WTC11 (cell line): Measurements from ENCODE around the gene NPHP3.

Experiments
- CREB1 ChIP-seq: sonication (generic); formaldehyde crosslinking; IDR thresholded peaks from 2 replicates; pipeline ENCODE4 v1.8.0; 2023; ENCODE audit warnings: mild to moderate bottlenecking, missing genetic modification reagents
- CTCF ChIP-seq: fragments of 200-600 bp; IDR thresholded peaks from 2 replicates; pipeline ENCODE4 v1.8.0; 2022; ENCODE audit warnings: antibody characterized with exemption
- ETV6 ChIP-seq: sonication (generic); formaldehyde crosslinking; IDR thresholded peaks from 2 replicates; pipeline ENCODE4 v1.8.1; 2022; ENCODE audit warnings: mild to moderate bottlenecking, missing genetic modification reagents
- JUN ChIP-seq: sonication (generic); formaldehyde crosslinking; IDR thresholded peaks from 2 replicates; pipeline ENCODE4 v1.8.0; 2023; ENCODE audit warnings: mild to moderate bottlenecking, missing genetic modification reagents
- MAX ChIP-seq: sonication (generic); formaldehyde crosslinking; IDR thresholded peaks from 2 replicates; pipeline ENCODE4 v1.8.0; 2022; ENCODE audit warnings: mild to moderate bottlenecking, missing genetic modification reagents
- USF2 ChIP-seq: sonication (generic); formaldehyde crosslinking; IDR thresholded peaks from 2 replicates; pipeline ENCODE4 v1.8.1; 2023; ENCODE audit warnings: mild to moderate bottlenecking, missing genetic modification reagents, moderate library complexity
- ZNF219 ChIP-seq: sonication (generic); formaldehyde crosslinking; IDR thresholded peaks from 2 replicates; pipeline ENCODE4 v1.8.0; 2023; ENCODE audit warnings: missing genetic modification reagents, mild to moderate bottlenecking, borderline replicate concordance
- TF ChIP-seq, protein P1 (sequence below): sonication (generic); formaldehyde crosslinking; IDR thresholded peaks from 2 replicates; pipeline ENCODE4 v1.8.1; 2023; ENCODE audit warnings: mild to moderate bottlenecking, moderate library complexity, missing genetic modification reagents

DNA sequence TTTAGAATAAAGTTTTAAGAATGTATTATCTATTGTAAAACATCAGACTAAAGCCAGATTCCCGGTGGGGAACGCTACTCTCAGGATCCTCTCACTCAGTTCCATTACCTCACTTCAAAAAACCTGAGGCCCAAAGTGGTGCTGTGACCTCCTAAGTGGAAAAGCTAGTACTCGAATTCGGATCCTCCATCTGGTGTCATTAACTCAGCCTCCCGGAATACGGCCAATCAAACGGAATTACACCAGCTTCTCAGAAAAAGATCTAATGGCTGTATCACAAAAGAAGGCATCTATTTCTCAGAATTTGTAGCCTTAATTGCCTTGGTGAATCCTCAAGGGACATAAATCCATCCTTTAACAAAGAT lies 63.2 kb downstream of the NPHP3 start:
- TF ChIP-seq CTCF (no peak), CREB1 (no peak), MAX (CRISPR knock-in tag) (no peak), ZNF219 (CRISPR knock-in tag) (no peak), USF2 (CRISPR knock-in tag) (no peak), JUN (no peak), ETV6 (CRISPR knock-in tag) (no peak)
- TF ChIP-seq, protein P1, sequence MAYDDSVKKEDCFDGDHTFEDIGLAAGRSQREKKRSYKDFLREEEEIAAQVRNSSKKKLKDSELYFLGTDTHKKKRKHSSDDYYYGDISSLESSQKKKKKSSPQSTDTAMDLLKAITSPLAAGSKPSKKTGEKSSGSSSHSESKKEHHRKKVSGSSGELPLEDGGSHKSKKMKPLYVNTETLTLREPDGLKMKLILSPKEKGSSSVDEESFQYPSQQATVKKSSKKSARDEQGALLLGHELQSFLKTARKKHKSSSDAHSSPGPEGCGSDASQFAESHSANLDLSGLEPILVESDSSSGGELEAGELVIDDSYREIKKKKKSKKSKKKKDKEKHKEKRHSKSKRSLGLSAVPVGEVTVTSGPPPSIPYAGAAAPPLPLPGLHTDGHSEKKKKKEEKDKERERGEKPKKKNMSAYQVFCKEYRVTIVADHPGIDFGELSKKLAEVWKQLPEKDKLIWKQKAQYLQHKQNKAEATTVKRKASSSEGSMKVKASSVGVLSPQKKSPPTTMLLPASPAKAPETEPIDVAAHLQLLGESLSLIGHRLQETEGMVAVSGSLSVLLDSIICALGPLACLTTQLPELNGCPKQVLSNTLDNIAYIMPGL = no peak
